ENCODE measurements around the gene RPSA. TPM values are rescaled to one million over a fixed set of nuclear protein-coding genes. Genes with fewer than 3 reads are reported as not detected.
"Not testable (repeated sequence)": the region's sequence is repeated elsewhere in the genome, so short reads cannot be mapped to it uniquely, and the experiment has no call there.

Gene RPSA
- total and polyA plus RNA-seq, 5 donors from 2014 or later: 939 to 1,327 (median 1,171) TPM

DNA sequence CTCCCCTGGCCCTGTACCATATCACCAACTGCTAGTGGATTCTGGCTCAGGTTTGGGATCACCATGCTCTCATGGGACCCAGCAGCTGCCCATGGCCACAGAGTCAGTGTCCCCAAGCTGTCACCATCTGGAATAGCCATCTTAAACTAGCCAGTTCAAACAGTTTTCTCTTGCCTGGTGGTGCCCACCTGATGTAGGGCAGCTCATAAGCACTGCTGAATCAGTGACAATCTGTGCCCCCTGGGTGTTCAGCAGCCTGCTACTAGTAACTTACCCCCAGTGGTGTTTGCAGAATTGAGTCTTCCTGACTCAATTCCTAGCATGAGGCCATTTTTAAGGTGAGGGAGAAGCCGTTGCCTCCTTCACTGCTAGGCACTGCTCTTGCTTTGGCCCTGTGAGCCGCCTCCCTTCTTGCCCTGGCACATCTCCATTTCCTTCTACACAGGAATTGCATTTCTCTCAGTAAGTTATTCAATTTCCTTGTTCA, 7.9 kb downstream of the RPSA start:
- H3K27ac ChIP-seq (ENCODE audit: insufficient read depth, low read length, poor library complexity, severe bottlenecking): peak overlapping the region; percentile 15
- no peaks in the 10 kb centered on the region for H3K27me3 ChIP-seq (ENCODE audit: control insufficient read depth, insufficient read depth, low read length)
- Mint-ChIP-seq H3K9me3 (peaks cover 0 to 2% (median 0%) of the 10 kb centered on the region in 7 donors), H3K27me3 (peaks cover 4% of the 10 kb centered on the region), H3K4me1 (peaks cover 12 to 42% (median 26%) of the 10 kb centered on the region in 4 donors), H3K36me3 (peaks cover 40% of the 10 kb centered on the region), H3K27ac (peak overlapping the region in 2 of 3 donors; percentile 45 to 48), H3K4me3 (peak overlapping the region in 2 of 4 donors; percentile 10 to 79)
- ATAC-seq (ENCODE audit: low read depth in 2 of 2) (peak in 1 of 2 donors; percentile 30), DNase-seq (no peak)
- H3K36me3 ChIP-seq (ENCODE audit: control insufficient read depth, insufficient read depth, low read length): peaks cover 44% of the 10 kb centered on the region
- peaks cover 6% of the 10 kb centered on the region for H3K4me1 ChIP-seq (ENCODE audit: control insufficient read depth, insufficient read depth, low read length, poor library complexity, severe bottlenecking)
- H3K4me3 ChIP-seq (ENCODE audit: low read depth, low read length): no peak overlapping the region
- H3K9me3 ChIP-seq (ENCODE audit: control insufficient read depth in 2 of 2, low read length in 2 of 2): no peaks in the 10 kb centered on the region

DNA sequence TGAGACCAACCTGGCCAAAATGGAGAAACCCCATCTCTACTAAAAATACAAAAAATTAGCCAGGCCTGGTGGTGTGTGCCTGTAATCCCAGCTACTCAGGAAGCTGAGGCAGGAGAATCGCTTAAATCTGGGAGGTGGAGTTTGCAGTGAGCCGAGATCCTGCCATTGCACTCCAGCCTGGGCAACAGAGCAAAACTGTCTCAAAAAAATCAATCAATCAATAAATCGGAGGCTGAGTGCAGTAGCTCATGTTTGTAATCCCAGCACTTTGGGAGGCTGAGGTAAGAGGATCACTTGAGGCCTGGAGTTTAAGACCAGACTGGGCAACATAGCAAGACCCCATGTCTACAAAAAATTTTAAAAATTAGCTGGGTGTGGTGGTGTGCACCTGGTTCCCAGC, 8.8 kb downstream of the RPSA start:
- not testable (repeated sequence) for H3K27me3 ChIP-seq (ENCODE audit: control insufficient read depth, insufficient read depth, low read length); ATAC-seq (ENCODE audit: low read depth in 2 of 2); H3K4me1 ChIP-seq (ENCODE audit: control insufficient read depth, insufficient read depth, low read length, poor library complexity, severe bottlenecking); H3K9me3 Mint-ChIP-seq; H3K4me3 Mint-ChIP-seq; H3K27me3 Mint-ChIP-seq; H3K27ac ChIP-seq (ENCODE audit: insufficient read depth, low read length, poor library complexity, severe bottlenecking); H3K9me3 ChIP-seq (ENCODE audit: control insufficient read depth in 2 of 2, low read length in 2 of 2); DNase-seq; H3K4me3 ChIP-seq (ENCODE audit: low read depth, low read length)
- peaks cover 36% of the 10 kb centered on the region for H3K36me3 ChIP-seq (ENCODE audit: control insufficient read depth, insufficient read depth, low read length)
- Mint-ChIP-seq H3K4me1 (peaks cover 10 to 33% (median 18%) of the 10 kb centered on the region in 4 donors), H3K27ac (peak overlapping the region in 1 of 3 donors; percentile 48), H3K36me3 (peaks cover 35% of the 10 kb centered on the region)

DNA sequence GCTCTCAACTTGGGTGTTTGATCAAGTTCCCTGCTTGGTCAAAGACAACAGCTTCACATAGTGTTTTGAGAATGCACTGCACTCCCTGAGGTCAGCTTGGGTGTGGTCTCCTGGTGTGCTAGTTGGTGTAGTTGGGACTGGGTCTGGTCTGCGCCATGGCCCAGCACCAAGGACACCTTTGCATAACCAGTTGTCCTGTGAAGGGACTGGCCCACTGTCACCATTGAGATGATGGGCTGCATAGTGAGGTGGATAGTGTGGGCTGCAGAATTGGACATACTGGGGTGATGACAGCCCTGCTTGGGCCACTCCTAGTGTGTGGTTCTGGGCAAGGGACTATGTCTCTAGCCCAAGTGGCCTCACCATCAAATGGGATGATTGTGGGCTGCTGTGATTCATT, 9.5 kb downstream of the RPSA start:
- DNase-seq (no peak), ATAC-seq (ENCODE audit: low read depth in 2 of 2) (peak in 1 of 2 donors; percentile 14)
- peaks cover 7% of the 10 kb centered on the region for H3K27me3 Mint-ChIP-seq
- Histone ChIP-seq H3K4me3 (ENCODE audit: low read depth, low read length) (no peak overlapping the region), H3K36me3 (ENCODE audit: control insufficient read depth, insufficient read depth, low read length) (peaks cover 30% of the 10 kb centered on the region), H3K4me1 (ENCODE audit: control insufficient read depth, insufficient read depth, low read length, poor library complexity, severe bottlenecking) (no peaks in the 10 kb centered on the region), H3K27ac (ENCODE audit: insufficient read depth, low read length, poor library complexity, severe bottlenecking) (no peak overlapping the region), H3K9me3 (ENCODE audit: control insufficient read depth in 2 of 2, low read length in 2 of 2) (no peaks in the 10 kb centered on the region), H3K27me3 (ENCODE audit: control insufficient read depth, insufficient read depth, low read length) (no peaks in the 10 kb centered on the region)
- peaks cover 33% of the 10 kb centered on the region for H3K36me3 Mint-ChIP-seq
- peaks cover 0 to 2% (median 0%) of the 10 kb centered on the region in 7 donors for H3K9me3 Mint-ChIP-seq
- H3K4me3 Mint-ChIP-seq: peak overlapping the region in 1 of 4 donors; percentile 39
- peak overlapping the region; percentile 48 to 55 (median 49) for H3K27ac Mint-ChIP-seq
- peaks cover 8 to 27% (median 14%) of the 10 kb centered on the region in 4 donors for H3K4me1 Mint-ChIP-seq

DNA sequence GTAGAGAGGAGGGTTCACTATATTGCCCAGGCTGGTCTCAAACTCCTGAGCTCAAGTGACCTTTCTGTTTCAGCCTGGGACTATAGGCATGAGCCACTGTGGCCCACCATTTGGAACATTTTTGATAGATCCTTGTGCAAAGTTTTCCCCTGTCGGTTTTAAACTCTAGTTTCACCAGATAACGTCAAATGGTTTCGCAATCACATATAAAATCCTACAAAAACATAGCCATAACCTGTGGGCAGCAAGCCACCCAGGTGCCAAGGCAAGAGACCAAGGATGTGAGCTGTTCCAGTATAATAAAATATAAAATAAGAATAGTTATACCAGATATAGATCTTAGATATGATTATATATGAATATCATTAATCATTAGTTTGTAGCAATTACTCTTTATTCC, 10.5 kb downstream of the RPSA start:
- peaks cover 20% of the 10 kb centered on the region for H3K36me3 ChIP-seq (ENCODE audit: control insufficient read depth, insufficient read depth, low read length)
- Mint-ChIP-seq H3K27ac (peak overlapping the region in 1 of 3 donors; percentile 32), H3K4me1 (peaks cover 2 to 18% (median 7%) of the 10 kb centered on the region in 4 donors), H3K36me3 (peaks cover 25% of the 10 kb centered on the region)
- not testable (repeated sequence) for H3K4me1 ChIP-seq (ENCODE audit: control insufficient read depth, insufficient read depth, low read length, poor library complexity, severe bottlenecking); H3K4me3 ChIP-seq (ENCODE audit: low read depth, low read length); ATAC-seq (ENCODE audit: low read depth in 2 of 2); H3K27me3 ChIP-seq (ENCODE audit: control insufficient read depth, insufficient read depth, low read length); H3K27me3 Mint-ChIP-seq; DNase-seq; H3K27ac ChIP-seq (ENCODE audit: insufficient read depth, low read length, poor library complexity, severe bottlenecking); H3K4me3 Mint-ChIP-seq; H3K9me3 ChIP-seq (ENCODE audit: control insufficient read depth in 2 of 2, low read length in 2 of 2); H3K9me3 Mint-ChIP-seq

DNA sequence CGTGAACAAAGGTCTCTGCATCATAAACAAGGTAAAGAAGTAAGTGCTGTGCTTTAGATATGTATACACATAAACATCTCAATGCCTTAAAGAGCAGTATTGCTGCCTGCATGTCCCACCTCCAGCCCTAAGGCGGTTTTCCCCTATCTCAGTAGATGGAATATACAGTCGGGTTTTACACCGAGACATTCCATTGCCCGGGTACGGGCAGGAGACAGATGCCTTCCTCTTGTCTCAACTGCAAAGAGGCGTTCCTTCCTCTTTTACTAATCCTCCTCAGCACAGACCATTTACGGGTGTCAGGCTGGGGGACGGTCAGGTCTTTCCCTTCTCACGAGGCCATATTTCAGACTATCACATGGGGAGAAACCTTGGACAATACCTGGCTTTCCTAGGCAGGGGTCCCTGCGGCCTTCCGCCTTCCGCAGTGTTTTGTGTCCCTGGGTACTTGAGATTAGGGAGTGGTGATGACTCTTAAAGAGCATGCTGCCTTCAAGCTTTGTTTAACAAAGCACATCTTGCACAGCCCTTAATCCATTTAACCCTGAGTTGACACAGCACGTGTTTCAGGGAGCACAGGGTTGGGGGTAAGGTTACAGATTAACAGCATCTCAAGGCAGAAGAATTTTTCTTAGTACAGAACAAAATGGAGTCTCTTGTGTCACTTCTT, 12.2 kb downstream of the RPSA start:
- H3K27ac ChIP-seq (ENCODE audit: insufficient read depth, low read length, poor library complexity, severe bottlenecking); DNase-seq; H3K27me3 Mint-ChIP-seq; H3K27ac Mint-ChIP-seq; H3K4me3 Mint-ChIP-seq; H3K9me3 Mint-ChIP-seq; H3K4me3 ChIP-seq (ENCODE audit: low read depth, low read length); H3K4me1 Mint-ChIP-seq; H3K36me3 Mint-ChIP-seq; H3K27me3 ChIP-seq (ENCODE audit: control insufficient read depth, insufficient read depth, low read length); H3K36me3 ChIP-seq (ENCODE audit: control insufficient read depth, insufficient read depth, low read length); ATAC-seq (ENCODE audit: low read depth in 2 of 2); H3K4me1 ChIP-seq (ENCODE audit: control insufficient read depth, insufficient read depth, low read length, poor library complexity, severe bottlenecking); H3K9me3 ChIP-seq (ENCODE audit: control insufficient read depth in 2 of 2, low read length in 2 of 2): not testable (repeated sequence)

DNA sequence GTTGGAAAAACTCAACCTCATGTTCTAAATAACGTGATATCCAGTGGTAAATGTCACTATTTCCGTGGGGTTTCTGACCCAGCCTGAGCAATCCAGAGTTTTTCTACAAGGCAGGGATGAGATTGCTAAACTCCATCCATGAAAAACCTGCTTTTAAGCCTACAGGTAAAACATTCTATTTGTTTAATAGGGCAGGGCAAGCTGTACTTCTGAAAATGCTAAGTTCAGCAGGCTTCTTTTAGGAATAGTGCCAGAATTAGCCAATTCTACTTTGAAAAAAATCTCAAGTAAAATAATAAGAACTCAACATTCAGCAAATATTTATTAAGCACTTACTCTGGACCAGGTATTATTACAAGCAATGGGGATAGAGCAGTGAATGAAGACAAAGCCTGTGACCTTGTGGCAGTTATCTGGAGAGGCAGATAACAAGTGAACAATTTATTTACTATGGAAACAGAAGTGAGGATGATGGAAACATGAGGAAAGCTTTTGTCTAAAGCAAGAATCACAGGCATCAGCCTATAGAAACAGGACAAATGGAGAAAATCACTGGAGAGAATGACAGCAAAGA, 13.3 kb downstream of the RPSA start:
- DNase-seq: no peak
- H3K27me3 ChIP-seq (ENCODE audit: control insufficient read depth, insufficient read depth, low read length): no peaks in the 10 kb centered on the region
- H3K27ac Mint-ChIP-seq: no peak overlapping the region

DNA sequence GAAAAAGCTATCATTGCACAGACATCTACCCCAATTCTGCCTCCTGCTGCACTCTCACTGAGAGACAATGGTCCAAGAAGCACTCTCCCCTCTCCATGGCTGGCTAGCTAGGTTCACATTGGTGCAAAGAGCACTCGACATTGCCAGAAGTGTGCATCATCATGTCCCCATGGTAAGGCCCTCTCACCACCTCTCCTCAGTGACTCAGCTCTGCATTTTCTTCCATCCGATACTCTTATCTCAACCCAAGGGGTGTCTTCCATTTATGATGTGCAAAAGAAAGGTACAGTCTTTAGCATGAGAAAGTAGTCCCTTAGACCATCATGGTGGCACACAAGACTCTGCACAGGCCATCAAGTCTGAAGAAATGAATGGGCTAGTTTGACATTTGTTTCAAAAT, 14.0 kb downstream of the RPSA start:
- peaks cover 7% of the 10 kb centered on the region for H3K27me3 Mint-ChIP-seq
- peaks cover 0 to 2% (median 0%) of the 10 kb centered on the region in 7 donors for H3K9me3 Mint-ChIP-seq
- H3K4me1 Mint-ChIP-seq: peaks cover 0 to 9% (median 0%) of the 10 kb centered on the region in 4 donors
- H3K36me3 Mint-ChIP-seq: no peaks in the 10 kb centered on the region
- no peaks in the 10 kb centered on the region for H3K4me1 ChIP-seq (ENCODE audit: control insufficient read depth, insufficient read depth, low read length, poor library complexity, severe bottlenecking)
- ATAC-seq (ENCODE audit: low read depth in 2 of 2) (no peak), DNase-seq (no peak)
- no peak overlapping the region for H3K4me3 Mint-ChIP-seq
- H3K36me3 ChIP-seq (ENCODE audit: control insufficient read depth, insufficient read depth, low read length): no peaks in the 10 kb centered on the region
- no peaks in the 10 kb centered on the region for H3K9me3 ChIP-seq (ENCODE audit: control insufficient read depth in 2 of 2, low read length in 2 of 2)
- H3K4me3 ChIP-seq (ENCODE audit: low read depth, low read length): no peak overlapping the region
- H3K27me3 ChIP-seq (ENCODE audit: control insufficient read depth, insufficient read depth, low read length): no peaks in the 10 kb centered on the region
- no peak overlapping the region for H3K27ac Mint-ChIP-seq
- H3K27ac ChIP-seq (ENCODE audit: insufficient read depth, low read length, poor library complexity, severe bottlenecking): no peak overlapping the region

More for the DNA sequence above, 13.3 kb downstream of the RPSA start:
- Histone ChIP-seq H3K4me1 (ENCODE audit: control insufficient read depth, insufficient read depth, low read length, poor library complexity, severe bottlenecking) (no peaks in the 10 kb centered on the region), H3K27ac (ENCODE audit: insufficient read depth, low read length, poor library complexity, severe bottlenecking) (no peak overlapping the region), H3K36me3 (ENCODE audit: control insufficient read depth, insufficient read depth, low read length) (no peaks in the 10 kb centered on the region), H3K4me3 (ENCODE audit: low read depth, low read length) (no peak overlapping the region), H3K9me3 (ENCODE audit: control insufficient read depth in 2 of 2, low read length in 2 of 2) (no peaks in the 10 kb centered on the region)
- Mint-ChIP-seq H3K4me1 (peaks cover 0 to 9% (median under 1%) of the 10 kb centered on the region in 4 donors), H3K4me3 (no peak overlapping the region), H3K9me3 (peaks cover 0 to 2% (median 0%) of the 10 kb centered on the region in 7 donors), H3K36me3 (peaks cover under 1% of the 10 kb centered on the region), H3K27me3 (peaks cover 7% of the 10 kb centered on the region)
- ATAC-seq (ENCODE audit: low read depth in 2 of 2): no peak

Data from CD4-positive, CD25-positive, alpha-beta regulatory T cell (primary cell).